GM19455 (cell line): ENCODE results near the gene HMMR.
A peak's percentile ranks its signal among the peaks of the same experiment; 100 is the strongest.
"Not testable (repeated sequence)": the region's sequence is repeated elsewhere in the genome, so short reads cannot be mapped to it uniquely, and the experiment has no call there.

Experiments used
- ATAC-seq: cut with Tn5 transposase; IDR thresholded peaks from one replicate; pipeline ENCODE4 v1.9.1; 2021; ENCODE audit not compliant: unreplicated experiment

Gene HMMR

DNA sequence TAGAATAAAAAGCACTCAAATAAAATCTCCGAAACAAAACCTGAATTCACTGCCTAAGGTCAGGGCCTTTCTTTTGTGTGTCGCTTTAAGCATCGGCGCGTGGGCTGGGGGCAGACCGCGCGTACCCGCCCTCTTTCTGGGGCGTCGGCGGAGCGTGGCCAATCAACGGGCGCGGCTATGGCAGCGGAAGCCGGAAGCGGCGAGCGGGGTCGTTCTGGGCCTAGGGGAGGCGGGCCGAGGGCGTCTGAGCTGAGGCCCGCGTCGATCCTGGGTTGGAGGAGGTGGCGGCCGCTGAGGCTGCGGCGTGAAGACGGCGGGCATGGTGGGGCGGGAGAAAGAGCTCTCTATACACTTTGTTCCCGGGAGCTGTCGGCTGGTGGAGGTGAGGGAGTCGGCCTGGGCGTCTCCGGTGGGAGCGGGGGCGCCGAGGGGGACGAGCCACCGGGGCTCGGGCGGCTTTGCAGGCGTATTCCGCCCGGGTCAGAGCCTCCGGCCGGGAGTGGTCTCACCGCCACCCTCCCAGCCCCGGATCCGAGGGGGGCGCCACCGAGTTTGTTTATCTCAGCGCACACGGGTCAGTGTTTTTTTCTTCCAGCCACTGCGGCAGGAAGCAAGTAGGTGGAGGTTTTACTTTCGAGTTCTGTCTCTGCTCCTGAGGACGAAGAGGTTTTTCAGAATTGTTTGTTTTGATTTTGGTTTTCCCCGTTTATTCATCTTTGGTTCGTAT lies 45.1 kb downstream of the HMMR start, which contains the start of gene MAT2B:
Gene MAT2B, plus strand, starts transcription at position 252 of the 727 bp plus-strand sequence. Its CDS starts 68 bp downstream, at position 320.
- peak; percentile 89 for ATAC-seq

DNA sequence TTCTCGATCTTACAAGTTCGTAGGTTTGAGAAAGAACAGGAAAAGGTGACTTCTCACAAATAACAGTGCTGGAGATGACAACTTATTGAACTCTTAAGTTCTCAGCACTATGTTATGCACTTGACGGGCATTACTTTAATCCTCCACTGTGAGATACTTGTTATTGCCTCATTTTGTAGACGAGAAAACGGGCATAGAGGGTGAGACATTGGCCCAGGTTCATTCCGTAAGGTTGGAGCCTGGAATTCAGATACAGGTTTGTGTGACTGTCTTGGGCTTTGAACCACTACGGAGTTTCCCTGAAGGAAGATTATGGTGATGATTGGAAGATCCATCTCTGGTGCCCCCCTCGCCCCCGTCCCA lies 45.6 kb downstream of the HMMR start:
- ATAC-seq = peak; percentile 14

DNA sequence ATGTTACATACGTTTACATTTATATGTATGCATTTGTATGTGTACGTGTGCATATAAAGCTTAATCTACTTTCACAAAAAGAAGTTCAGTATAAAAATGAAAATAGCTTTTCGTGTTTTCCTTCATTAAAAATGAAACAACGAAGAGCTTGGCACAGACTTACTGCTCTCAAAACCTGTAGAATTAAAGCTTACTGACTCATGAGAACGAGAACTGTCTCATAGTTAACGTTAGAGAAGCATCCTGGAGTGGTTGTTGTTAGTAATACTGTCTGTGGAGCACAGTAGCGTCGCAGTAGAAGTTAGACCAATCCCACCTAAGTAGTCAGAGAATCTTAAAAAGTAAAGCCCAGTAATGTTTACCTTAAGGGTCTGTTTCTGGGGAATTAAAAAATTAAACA lies 46.3 kb downstream of the HMMR start:
- ATAC-seq = no peak

DNA sequence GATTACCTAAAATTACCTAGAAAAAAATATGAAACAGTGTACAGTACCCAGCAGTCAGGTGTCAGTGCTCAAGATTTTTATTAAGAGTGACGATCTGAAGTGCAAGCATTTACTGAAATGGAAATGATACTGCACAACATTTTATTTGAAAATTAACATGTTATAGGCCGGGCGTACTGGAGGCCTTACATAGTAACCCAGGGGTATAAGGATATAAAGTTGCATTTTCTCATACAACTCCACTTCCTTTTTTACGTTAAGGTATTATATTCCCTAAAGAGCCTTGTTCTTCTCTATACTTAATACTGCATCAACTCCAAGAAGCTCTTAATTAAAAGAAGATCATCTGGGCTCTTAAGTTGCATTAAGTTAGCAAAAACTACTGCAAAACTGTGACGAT lies 48.3 kb downstream of the HMMR start:
- ATAC-seq = no peak

DNA sequence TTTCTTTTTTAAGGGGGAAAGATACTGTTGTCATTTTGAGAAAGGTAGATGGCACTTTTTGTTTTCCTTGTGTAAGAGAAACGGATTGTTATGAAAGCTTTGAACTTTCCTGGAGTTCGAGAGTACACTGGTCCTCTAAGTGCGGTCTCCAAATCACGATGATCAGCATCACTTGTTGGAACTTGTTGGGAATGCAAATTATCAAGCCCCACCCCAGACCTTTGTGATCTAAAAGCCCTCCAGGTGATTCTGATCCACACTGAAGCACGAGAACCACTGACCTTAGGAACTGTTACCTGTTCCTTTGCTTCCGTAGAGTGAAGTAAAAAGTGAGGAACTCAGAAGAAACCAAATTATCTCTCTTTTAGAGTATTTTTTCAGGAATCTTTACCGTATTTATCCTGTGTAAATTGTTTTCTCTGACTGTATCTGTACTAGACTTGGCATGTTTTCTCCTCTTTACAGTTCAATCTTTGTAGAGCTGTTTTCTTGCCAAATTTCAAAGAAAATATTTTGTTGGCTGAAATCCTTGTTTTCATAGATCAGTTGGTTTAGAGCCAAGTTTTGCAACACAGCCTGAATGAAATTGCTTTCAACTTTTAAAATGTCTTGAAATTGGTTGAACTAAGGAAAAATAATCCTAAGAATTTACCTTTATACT lies 49.0 kb downstream of the HMMR start:
- ATAC-seq = no peak

DNA sequence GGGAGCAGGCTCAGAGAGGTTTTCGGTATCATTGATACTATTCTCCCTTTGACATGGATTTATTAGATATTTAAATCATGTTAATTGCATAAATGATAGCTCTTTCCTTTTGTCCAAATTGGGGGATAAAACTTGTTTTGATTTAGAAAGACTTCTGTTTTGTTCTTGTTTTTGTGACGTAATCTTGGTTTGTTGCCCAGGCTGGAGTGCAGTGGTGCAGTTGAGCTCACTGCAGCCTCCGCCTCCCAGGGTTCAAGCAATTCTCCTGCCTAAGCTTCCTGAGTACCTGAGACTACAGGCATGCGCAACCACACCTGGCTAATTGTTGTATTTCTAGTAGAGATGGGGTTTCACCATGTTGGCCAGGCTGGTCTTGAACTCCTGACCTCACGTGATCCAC lies 52.1 kb downstream of the HMMR start:
- no peak for ATAC-seq

DNA sequence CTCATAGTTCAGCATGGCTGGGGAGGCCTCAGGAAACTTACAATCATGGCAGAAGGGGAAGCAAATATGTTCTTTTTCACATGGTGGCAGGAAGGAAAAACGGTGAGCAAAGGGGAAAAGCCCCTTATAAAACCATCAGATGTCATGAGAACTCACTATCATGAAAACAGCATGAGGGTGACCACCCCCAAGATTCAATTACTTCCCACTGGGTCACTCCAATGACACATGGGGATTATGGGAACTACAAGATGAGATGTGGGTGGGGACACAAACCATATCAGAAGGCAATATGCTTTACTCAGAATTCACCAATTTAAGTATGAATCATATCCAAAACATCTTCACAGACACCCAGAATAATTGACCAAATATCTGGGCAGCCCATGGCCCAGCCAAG lies 64.7 kb downstream of the HMMR start:
- ATAC-seq = no peak

DNA sequence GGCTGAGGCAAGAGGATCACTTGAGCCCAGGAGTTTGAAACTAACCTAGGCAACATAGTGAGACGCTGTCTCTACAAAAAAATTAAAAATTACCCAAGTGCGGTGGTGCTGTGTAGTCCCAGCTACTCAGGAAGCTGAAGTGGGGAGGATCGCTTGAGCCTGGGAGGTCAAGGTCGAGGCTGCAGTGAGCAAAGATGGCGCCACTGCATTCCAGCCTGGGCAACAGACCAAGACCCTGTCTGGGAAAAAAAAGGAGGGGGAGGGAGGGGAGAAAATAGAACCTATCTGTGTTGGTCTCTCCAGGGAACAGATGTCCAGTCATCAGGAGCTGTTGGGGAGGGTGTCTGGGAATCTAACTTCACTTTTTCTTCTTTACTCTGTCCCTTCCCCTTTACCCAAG lies 69.3 kb downstream of the HMMR start:
- no peak for ATAC-seq

DNA sequence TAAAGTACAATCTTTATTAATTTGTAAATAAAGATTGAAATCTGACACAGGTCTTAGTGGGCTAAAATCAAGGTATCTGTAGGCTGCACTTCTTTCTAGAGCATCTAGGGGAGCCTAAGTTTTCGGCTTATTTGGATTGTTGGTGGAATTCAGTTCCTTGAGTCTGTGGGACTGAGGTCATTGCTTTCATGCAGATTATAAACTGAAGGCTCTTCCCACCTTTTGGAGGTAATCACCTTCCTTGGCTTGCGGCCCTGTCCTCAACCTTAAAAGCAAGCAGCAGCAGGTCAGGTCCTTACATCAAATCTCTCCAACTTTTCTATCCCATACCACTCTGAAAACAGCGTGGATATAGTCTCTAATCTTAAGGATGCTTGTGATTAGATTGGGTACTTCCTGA lies 70.8 kb downstream of the HMMR start:
- no peak for ATAC-seq

DNA sequence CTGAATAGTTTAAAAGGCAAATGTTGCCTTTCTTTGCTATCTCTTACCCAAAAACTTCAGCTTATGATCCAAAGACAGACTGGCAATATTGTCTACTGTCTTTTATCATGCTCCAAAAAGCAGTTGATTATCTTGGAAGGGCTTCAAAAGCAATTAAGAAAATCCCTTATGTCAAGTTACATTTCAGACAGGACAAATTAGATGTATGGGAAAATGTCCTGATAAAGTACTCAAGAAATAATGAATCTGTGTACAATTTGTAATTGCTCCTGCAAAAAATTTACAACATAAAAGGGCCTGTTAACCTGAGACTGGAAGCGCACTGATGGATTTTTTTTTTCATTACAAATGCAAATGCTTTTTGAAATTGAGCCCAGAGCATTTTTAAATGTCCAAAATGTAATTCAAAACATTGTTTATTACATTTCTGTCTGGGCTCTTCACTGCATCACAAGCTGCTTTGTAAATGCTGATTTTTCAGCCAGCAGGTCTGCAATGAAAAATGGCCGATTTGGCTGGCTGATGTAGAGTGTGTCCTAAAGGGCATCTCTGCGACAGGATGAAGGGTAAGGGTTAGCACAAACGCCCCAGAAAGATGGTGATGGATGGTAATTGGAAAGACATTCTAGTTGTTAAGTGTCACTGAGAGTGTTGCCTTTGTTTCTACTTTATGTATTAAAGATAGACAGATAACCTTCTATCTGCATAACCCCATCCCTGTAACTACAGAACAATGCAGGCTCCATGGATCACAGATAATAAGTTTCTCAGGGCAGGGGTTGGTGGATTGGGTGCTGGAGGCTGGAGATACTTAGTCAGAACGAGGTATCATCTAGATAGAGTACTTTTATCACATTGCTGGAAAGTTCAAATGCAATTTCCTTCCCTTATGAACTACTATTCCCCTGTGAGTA lies 72.0 kb downstream of the HMMR start:
- no peak for ATAC-seq

DNA sequence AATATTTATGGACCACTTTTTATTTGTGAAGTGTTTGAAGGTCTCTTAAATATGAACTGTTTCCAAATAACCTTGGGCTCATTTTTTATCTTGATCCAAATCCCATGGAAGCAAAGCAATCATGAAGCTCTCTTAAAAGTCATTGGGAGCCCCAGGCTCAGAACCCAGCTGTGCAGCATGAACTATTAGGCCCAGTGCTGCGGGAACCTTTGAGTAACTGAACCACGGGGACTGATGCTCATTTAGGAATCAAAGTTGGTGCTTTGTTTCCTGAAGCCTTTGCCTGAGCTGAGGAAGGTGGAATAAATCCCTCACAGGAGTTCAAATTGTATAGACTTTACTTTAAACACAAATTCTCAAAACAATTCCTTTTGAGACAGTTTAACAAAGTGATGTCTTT lies 72.8 kb downstream of the HMMR start:
- ATAC-seq = no peak

DNA sequence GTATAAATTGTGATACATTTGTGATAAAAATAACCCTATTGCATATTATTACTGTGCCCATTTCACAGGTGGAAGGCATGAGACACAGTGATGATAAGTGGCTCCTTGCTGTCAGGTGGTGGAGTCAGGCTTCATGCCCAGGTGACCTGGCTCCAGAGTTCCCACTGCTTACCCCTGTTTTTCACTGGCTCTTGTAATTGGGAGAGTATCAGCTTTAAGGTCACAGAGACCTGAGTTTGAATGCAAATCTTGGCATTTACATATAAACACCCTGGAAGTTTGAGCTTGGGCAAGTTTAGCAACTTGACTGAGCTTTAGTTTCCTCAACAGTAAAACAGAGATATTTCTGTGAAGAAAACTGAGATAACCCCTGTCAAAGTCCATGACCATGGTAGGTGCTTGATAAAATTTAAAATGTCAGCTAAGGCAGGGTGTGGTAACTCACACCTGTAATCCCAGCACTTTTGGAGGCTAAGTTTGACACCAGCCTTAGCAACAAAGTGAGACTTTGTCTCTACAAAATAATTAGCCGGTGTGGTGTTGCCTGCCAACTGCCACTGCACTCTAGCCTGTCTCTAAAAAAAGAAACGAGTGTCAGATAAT lies 74.2 kb downstream of the HMMR start:
- no peak for ATAC-seq

DNA sequence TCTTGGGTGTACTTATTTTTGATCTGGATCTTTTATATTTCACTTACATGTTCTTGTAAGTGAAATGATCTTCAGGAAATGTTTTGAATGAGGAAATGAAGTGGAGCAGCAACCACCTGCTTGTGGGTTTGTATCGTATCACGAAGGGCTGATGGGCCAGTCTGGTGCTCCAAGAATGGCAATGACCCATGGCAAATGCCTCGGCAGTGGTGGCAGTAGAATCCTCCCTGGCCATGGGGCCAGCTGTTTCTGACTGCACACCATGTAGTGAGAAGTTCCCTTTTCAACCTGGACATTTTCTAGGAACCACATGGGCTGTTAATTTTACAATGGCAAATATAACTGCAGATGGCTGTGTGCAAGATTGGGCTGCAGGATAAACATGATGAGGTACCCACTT lies 74.9 kb downstream of the HMMR start:
- ATAC-seq = no peak

DNA sequence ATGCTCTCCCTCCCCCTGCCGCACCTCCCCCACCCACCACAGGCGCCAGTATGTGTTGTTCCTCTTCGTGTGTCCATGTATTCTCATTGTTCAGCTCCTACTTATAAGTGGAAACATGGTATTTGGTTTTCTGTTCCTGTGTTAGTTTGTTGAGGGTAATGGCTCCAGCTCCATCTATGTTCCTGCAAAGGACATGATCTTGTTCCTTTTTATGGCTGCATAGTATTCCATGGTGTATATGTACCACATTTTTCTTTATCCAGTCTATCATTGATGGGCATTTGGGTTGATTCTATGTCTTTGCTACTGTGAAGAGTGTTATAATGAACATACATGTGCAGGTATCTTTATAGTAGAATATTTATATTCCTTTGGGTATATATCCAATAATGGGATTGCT lies 76.0 kb downstream of the HMMR start:
- ATAC-seq = not testable (repeated sequence)

DNA sequence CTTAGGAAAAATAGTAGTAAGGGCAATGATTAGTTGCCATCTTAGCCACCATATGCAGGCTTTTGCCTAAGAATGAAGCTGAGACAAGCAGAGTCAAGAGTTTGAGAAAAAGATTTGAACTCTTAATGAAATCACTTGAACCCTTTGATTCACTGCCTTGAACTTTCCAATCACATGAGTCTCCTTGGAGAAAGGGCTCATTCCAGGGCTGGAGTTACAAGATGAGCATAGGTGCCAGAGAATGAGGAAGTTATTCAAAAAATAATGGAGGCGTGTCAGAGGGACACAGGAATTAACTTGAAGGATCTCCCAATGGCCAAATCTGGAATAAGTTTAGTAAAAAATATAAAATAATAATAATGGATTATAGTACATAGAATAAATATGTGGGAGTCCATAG lies 80.3 kb downstream of the HMMR start:
- ATAC-seq = no peak
